HG03097 (cell line): ENCODE results near the gene WNT8B.

Experiments used
- ATAC-seq: cut with Tn5 transposase; IDR thresholded peaks from one replicate; pipeline ENCODE4 v1.9.1; 2021; ENCODE audit not compliant: unreplicated experiment, low FRiP score

WNT8B gene

DNA sequence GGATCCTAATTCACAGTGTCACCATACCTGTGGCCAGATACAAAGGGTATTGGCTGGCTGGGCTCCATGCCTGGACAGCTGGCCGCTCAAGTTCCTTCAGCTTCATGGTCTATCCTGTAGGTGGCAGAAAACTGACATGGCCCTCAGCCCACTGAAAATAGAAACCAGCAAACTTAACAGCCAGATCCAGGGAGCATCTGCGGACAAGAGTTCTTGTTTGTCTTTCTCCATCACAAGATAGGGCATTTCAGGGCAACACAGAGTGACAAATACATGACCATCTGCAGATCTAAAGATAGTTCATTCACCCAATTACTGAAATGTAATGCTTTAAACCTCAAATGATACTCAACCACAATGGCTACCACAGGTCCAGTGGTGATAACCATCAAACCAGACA, 54.0 kb downstream of the WNT8B start:
- no peak for ATAC-seq

DNA sequence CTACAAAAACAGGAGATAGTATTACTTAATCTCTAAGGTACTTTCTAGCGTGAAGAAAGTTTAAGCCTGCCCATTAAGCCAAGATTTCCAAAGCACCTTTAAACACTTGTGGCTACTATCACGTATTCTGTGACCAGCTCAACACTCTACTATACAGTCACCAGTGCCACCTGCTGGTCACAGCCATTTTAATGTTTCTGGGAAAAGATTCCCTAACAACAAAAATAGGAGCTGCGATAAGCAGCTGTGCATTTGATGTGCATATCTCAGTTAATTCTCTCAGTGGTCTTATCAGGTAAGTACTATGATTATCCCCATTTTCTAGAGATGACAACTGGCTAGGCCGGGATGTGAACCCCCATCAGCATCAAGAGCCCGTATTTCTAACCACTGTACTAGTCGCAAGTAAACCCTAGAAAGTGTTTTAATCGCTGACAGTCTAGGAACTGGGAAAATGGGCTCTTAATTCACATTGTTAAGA, 56.0 kb downstream of the WNT8B start:
- no peak for ATAC-seq

DNA sequence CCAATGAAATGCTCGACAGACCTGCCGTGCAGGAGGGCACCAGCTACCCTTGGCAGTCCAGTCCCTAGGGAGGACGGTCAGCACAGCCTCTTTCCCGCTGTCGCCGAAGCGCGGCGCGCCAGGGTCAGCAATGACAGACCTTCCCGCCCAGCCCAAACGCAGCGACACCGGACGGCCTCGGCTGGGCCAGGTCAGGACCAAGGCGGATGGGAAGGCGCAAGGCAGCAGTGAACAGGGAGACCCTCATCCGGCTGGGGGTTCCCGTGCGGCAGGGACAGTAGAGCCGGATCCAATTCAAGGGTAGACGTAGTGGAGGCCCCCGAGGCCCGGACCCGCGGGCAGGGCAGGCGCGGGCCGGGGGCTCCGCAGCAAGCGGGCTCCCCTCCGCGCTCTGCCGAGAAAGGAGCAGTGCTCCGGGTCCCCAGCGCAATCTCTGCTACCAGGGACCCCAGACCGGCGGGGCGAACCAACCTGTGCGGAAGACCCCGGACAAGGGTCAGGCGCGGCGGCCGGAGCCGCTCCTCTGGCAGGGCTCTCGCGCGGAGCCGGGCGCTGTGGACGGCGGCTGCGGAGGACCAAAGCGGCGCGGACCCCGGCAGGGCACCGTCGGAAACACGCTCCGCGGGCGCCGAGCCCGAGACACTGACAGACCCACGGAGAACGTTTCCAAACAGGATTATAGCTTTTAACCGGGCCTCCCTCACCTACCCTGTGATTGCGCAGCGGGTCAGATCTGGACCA, 56.7 kb downstream of the WNT8B start, which contains the start of gene SEC31B:
Gene SEC31B, minus strand, starts transcription at position 551 of the 741 bp plus-strand sequence. CDS start 2,909 bp downstream, outside the sequence.
- ATAC-seq = no peak

DNA sequence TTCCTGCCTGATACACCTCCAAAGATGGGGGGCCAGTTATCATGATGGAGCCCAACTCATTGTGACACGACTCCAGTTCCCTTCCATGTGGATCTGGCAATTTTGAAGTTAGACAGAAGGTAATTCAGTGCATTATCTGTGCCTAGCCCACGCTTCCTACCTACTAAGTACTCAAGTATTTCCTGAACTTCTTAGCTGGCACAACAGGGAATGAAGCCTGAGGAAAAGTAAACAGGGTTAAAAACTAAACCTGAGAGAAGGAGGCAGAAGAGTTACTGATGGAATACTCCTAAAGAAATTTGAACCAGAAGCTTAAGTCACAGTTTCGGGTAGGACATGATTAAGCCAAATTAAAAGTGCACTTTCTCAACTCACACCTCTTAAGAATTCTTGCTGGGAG, 58.0 kb downstream of the WNT8B start:
- no peak for ATAC-seq

DNA sequence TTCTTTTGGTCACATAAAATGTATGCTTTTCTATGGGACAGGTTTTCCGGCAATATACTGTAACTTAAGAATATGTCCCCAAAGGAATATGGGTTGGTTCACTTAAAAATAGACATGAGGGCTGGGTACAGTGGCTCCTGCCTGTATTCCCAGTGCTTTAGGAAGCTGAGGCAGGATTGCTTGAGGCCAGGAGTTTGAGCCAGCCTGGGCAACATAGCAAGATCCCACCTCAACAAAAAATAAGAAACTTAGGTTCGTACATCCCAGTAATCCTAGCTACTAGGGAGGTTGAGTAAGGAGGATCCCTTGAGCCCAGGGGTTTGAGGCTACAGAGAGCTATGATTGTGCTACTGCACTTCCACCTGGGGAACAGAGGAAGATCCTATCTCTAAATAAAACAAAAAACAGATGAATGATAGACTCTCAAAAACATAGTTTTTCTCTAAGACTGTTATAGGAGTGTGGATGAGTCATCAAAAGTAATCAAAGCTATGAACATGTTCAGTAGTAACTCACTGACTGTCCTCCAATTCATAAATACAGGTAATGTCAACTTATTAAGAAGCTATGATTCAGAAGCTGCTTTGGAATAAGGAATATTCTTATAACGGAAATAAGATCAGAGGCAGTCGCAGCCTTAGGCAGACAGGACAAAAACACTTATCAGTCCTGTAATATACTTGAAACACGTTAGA, 59.4 kb downstream of the WNT8B start:
- no peak for ATAC-seq

DNA sequence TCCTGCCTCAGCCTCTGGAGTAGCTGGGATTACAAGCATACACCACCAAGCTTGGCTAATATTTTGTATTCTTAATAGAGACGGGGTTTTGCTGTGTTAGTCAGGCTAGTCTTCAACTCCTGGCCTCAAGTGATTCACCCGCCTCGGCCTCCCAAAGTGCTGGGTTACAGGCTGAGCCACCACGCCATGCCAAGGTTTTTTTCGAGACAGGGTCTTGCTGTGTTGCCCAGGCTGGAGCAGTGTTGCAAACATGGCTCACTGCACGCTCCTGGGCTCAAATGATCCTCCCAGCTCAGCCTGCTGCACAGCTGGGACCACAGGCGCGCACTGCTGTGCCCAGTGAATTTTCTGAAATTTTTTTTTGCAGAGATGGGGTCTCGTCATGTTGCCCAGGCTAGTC, 60.1 kb downstream of the WNT8B start:
- no peak for ATAC-seq

DNA sequence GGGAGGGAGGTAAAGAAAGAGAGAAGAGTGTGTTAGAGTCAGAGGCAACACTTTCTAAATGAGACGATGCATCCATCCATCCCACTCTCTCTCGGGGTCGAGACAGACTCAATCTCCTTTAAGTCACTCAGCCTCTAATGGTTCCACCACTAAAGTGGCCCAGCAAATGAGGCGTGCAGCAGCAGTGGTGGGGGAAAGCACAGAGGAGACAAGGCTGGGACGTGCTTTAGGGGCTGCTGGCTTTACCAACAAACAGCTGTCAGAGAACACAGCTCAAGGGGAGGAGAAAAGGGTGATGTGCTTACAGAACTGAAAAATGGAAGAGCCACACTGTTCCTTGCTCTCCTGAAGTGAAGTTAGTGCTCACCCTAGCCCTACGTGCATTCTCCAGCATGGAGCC, 61.4 kb downstream of the WNT8B start:
- ATAC-seq = no peak

DNA sequence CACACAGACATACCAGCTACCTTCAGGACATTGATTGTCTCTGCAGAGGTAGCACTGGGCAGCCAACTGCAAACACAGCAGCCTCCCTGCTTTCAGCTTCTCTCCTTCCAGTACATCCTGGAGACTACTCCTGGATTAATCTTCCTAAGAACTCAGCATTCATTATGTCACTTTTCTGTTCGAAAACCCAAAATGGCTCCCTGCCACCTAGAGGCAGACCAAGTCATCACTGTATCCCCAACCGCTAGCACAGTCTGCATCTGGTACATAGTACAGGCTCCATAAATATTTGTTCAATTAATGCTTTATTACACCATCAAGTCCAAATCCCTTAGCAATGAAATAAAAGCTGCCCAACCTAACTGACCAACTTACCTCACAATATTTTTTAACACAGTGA, 61.8 kb downstream of the WNT8B start:
- ATAC-seq = no peak

DNA sequence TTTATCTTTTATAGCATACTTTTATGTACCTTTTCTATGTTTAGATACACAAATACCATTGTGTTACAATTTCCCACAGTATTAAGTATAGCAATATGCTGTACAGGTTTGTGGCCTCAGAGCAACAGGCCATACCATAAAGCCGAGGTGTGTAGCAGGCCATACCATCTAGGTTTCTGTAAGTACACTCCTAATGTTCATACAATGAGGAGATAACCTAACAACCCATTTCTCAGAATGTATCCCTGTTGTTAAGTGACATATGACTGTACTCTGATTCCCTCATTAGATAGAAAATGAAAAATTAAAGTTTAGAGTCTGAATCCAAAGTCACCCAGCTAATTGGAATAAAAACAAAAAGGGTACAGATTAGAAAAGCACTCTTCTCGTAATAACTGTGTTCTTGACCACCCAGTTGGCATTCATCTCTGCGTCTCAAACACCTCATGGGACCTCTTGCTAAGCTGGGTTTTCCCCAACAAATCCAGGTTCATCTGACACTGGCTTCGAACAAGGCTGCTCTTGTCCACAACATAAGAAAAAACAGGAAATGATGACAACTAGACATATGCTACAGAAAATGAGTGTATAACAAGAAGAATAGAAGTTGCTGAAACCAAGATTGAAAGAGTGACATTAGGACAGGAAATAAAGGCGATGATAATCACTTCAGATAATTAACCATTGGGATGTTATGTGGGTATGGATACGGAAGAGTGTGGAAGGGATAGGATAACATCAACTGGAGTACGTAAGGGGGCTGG, 65.5 kb downstream of the WNT8B start:
- ATAC-seq = no peak

DNA sequence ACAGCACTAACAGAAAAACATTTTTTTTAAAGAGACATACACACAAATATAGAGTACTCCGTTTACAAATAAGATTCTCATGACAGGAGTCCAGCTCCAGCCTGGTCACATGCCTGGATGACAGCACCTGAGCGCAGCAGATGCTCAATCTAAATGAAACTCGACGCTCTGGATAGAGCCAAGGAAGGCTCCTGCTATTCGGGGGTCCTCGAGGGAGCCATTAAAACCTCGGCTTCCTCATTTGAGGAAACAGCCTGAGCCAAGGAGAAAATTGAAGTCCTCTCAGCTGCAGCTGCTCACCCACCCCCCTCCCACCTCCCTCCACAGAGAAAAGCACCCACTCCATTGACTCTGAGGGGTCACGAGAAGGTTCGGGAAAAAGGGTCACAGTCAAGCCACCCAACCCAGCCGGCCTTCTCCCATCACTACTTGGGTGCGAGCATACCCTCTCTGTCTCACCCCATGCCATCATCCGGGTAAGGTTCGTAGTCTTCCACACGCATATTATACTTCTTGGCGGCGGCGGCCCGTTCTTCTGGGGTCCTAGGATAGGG, 66.2 kb downstream of the WNT8B start:
- ATAC-seq = no peak

DNA sequence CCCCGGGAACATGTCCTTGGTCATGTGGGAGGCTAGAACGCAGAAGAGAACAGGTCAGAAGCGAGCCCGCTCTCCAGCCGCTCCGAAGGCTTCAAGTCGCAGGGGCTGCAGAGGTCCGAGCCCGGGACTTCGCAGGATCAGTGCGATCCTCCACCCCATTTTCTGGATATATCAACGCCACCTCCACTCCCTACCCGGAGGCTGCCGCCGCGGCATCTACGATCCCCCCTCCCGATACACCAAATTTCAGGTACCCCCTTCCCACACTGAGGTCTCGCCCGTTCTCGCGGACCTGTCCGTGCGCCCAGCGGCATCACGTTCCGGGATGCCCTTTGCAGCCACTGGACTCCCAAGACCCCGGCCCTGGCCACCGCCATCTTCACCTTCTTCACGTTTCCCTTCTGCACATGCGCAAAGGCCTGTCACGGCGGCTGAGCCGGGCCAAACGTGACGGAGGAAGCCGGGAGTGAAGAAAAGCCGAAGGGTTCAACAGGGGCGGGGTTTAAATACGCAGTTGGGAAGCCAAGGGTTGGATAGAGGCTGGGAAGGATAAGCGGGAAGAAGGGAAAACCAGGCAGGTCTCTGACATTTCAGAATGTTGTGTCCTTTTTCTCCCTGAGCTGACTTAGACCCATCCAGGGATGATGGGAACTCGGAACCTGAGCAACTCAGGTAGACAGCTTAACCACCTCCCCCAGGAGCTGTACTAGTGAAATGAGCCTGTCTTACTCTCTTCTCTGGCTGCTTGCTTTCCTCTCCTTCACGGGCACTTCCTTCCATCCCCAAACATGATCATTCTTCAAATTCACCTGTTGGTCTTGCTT, 66.9 kb downstream of the WNT8B start, which contains the start of gene NDUFB8:
Gene NDUFB8, minus strand, starts transcription at position 397 of the 824 bp plus-strand sequence. Its CDS starts 20 bp downstream, at position 377.
- no peak for ATAC-seq

DNA sequence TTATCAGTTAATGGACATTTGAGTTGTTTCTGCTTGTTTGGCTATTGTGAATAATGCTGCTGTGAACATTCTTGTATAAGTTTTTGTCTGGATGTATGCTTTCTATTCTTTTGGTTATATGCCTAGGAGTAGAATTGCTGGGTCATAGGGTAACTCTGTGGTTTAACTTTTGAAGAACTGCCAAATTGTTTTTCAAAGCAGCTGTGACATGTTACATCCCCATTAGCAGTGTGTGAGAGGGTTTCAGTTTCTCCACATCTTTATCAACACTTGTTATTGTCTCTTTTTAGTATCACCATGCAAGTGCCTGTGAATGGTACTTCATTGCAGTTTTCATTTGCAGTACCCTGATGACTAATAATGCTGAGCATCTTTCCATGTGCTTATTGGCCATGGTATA, 69.0 kb downstream of the WNT8B start:
- no peak for ATAC-seq
